GM19099 (cell line): ENCODE results near the gene LRRIQ3.

Experiments
- POLR2A ChIP-seq: IDR thresholded peaks from 3 replicates; pipeline ENCODE4 v1.6.1; 2011; ENCODE audit warnings: low read depth; ENCODE audit not compliant: insufficient read length; ENCODE audit errors: extremely low read depth

The LRRIQ3 gene, protein sequence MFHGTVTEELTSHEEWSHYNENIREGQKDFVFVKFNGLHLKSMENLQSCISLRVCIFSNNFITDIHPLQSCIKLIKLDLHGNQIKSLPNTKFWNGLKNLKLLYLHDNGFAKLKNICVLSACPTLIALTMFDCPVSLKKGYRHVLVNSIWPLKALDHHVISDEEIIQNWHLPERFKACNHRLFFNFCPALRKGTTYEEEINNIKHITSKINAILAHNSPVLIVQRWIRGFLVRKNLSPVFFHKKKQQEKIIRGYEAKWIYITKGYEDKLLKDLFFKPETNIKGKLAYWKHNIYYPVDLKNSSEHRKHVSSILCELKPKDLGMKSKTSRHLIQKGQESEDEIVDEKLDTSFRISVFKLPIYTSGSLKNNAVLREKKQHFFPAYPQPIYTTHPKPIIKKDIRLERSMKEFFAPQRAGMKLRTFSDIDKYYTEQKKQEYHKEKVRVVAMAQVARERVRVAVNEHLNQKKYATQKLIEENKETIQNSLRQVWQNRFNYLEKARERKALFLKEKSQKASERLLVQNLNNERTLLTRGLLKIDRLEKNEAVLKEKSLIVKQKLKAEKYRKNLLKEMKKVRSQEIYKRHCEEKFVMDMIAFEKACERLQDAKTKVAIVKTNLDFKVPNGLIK

DNA sequence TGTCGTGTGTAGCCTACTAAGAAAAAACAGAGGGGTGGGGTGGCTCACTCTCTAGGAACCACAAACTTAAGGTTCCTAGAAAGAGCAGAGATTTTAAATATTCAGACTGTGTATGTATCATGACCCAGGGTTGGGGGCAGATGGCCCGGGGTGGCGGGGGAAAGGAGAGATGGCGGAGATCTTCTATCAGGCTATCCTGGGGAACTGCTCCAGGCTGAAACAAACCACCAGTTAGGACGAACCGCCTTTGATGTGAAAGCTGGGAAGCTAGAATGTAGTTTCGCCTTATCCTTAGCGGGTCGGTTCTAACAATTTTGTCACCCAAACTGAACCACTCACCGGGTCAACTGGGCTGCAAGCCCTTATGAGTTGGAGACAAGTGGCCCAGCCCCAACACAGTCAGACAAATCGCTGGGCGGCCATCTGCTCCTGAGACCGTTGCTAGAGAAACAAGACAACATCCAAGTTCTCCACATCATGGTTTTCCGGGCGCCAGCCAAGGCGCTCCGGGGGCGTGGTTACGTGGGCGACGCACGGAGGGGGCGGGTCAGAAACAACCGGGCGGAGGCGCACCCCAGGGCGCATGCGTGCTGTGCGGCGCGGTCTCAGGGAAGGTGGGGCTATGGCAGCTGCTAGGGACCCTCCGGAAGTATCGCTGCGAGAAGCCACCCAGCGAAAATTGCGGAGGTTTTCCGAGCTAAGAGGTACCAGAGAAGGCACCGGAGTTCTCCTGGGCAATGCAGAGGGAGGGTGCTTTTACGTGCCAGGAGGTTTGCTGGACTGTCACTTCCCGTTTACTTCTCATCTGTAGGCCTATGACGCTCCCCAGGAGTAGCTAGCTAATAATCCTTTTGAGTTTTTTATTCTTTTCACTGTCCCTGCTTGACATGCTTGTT is at the start of gene LRRIQ3, which contains the start of gene FPGT:
Gene LRRIQ3, minus strand, starts transcription at position 520 of the 896 bp plus-strand sequence. CDS start 14,492 bp downstream, outside the sequence.
Gene FPGT, plus strand, starts transcription at position 586 of the 896 bp plus-strand sequence. Its CDS starts 37 bp downstream, at position 623.
- peak; percentile 82 for TF ChIP-seq POLR2A

DNA sequence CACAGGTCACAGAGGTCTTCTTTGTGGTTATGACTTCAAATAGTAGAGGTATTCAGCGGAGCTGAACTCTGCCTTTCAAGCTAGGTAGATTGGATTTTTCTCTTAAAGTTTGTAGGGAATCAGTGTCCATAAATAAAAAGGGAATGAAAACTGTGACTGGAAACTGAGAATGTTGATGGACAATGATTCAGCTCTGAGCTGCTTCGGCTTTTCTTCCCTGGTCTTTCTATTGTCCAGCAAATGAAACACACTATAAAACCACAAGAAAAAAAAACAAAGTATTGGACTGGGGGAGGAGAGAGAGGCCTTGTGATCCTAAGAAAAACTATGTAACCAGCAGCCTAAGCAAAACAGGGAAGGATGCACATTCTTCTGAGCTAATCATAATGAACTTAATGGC is 48.3 kb upstream of the LRRIQ3 start:
- no peak for TF ChIP-seq POLR2A

DNA sequence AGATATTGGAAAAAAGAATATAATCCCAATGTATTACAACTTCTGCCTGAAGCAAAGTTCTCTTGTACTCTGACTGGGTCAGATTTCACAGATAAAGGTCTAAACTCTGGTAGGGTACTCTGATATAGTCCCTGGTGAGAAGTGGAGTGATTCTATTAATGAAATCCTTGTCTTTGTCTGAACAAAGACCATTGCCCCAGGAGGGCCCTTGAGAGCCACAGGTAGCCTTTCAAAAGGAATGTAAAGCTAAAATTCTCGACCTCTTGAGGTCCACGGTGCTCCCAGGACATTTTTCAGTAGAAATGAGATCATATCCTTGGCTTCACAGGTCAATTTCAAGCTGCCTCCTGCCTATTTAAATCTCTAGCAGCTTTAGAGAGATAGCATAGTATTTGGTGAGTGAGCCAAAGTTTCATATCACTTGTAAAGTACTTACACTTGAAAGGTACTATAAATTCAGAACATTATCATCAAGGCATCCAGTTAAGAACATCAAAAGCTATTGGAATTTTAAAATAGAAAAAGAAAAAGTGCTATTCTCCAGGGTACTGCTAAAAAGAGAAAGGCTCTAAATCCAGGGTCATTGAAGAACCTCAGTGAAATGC is 47.3 kb upstream of the LRRIQ3 start:
- TF ChIP-seq POLR2A: no peak

DNA sequence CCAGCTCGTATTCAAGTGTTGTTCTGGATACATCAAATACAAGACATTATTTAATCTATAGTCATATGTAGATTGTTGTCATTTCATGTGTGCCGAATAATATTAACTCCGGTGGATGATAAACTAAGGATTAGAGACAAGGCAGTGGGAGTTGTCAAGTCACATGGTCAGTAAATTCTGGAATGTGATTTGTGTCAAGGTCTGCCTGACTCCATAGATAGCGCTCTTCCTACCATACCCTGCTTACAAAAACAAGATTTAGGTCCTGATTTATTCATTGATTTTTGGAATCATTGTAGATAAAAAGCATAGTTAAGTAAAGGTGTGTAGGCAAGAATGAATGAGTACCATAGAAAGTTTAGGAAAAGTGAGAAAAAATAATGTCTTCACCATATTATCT is 39.8 kb upstream of the LRRIQ3 start:
- TF ChIP-seq POLR2A: no peak

DNA sequence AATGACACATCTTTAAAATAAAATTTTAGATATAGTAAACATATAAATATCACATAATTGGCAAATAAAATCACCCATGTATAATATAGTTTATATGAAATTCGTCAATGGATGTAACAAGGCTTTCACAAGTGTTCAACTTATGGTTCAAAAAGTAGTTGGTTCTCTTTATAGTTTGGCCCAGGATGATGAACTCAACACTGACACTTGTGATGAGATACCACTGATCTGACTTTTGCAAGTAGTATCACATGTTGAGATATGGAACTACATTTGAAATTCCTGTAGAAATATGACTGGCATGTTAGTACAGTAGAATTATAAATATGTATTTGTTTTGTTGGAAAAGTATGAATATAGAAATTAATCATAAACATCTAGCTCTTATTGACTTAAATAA is 39.1 kb upstream of the LRRIQ3 start:
- TF ChIP-seq POLR2A: no peak

DNA sequence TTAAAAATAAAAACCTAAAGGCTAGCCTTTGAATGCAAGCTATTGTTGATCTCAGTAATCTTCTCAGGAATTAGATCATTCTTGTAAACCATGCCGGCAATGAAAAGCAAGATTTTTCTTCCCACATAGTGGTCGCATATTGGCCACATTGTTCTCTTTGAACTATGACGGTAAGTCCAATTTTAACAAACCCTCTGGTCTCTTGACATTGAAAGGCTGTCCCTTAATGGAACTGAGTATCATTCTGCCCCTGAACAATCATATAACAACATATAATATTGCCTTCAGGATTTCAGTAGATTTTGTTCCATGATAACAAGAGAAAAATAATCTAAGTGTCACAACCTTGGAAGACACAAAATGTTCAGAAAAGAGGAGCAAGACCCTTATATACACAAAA is 38.5 kb upstream of the LRRIQ3 start:
- TF ChIP-seq POLR2A: no peak

DNA sequence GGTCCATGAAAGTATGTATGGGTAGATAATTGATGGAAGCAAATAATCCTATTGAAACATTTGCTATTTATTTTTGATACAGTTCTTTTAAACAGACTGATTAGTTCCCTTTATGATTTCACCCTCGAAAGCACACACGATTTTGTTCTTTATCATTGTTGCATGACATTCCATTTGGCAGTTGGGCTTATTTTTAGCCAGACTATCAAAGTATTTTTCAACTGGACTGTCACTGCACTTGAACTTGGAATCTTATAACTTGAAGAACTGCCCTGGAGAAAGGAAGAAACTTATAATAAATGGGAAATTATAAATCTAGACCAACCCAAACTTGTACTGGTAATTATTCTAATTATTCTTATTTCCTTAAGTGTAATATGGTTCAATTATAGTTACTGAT is 37.2 kb upstream of the LRRIQ3 start, which contains the start of gene TNNI3K:
Gene TNNI3K, plus strand, starts transcription at position 235 of the 400 bp plus-strand sequence. Its CDS starts 65 bp downstream, at position 300.
- TF ChIP-seq POLR2A: no peak

DNA sequence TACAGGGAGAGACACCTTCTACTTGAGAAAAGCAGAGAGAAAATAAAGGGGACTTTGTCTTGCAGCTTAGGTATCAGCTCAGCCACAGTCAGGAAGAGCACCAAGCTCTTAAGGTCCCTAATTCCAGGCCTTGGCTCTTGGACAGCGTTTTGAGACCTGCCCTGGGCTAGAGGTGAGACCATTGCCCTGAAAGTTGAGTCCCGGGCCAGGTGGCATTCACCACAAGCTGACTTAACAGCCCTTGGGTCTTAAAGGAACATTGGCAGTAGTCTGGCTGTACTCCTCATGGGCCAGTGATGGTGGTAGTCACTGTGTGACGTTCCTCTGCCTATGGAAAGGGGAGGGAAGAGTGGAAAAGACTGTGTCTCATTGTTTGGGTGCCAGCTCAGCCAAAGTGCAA is 25.5 kb upstream of the LRRIQ3 start:
- no peak for TF ChIP-seq POLR2A

DNA sequence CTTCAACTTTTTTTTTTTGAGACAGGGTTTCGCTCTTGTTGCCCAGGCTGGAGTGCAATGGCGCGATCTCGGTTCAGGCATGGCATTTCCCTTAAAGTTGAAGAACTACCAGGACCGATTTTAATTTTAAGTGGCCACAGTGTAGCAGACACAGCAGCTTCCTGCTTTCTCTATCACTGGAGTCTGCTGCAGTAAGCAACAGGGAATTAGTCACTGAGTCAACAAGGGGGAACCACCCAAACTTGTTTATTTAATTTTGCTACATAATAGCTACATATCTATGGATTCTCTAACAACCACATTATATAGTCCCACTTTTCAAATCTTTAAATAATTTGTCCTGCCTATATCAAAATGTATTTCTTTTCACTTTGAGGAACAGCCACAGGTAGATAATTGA is 24.7 kb upstream of the LRRIQ3 start:
- no peak for TF ChIP-seq POLR2A

DNA sequence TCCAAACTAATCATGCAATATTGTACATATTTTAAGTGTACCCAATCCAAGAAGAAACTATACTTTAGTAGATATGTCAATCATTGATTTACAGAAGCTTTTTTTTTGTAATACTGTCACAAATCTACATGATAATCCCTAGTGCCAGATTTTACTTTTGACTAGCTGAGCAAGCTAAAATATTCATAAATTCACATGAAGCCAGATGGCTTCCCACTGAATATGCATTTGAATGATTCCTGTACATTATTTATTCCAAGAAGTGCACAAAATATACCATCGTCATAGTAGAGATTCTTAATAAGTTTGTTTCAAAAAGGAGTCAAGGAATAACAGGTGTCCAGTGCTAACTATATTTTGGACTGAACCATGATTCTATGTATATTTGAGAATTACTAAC is 17.3 kb upstream of the LRRIQ3 start:
- no peak for TF ChIP-seq POLR2A

DNA sequence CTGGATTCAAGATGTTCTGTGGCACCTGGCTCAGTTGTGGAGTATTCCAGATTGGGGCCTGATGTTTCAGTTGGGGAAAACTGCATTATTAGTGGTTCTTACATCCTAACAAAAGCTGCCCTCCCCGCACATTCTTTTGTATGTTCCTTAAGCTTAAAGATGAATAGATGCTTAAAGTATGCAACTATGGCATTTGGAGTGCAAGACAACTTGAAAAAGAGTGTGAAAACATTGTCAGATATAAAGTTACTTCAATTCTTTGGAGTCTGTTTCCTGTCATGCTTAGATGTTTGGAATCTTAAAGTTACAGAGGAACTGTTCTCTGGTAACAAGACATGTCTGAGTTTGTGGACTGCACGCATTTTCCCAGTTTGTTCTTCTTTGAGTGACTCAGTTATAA is 7.3 kb upstream of the LRRIQ3 start:
- no peak for TF ChIP-seq POLR2A

DNA sequence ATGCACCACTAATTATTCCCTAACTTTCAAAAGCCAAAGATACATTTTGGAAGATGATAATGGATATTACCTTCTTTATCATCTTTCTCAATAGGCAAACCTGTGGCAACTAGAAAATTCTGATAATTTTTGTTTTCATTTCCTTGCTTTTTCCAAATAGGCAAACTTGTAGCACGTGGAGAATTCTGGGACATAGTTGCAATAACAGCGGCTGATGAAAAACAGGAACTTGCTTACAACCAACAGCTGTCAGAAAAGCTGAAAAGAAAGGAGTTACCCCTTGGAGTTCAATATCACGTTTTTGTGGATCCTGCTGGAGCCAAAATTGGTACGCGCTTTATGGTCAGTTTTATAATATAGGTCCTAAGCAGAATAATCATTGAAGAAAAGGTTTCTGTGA is 1.5 kb upstream of the LRRIQ3 start:
- no peak for TF ChIP-seq POLR2A

DNA sequence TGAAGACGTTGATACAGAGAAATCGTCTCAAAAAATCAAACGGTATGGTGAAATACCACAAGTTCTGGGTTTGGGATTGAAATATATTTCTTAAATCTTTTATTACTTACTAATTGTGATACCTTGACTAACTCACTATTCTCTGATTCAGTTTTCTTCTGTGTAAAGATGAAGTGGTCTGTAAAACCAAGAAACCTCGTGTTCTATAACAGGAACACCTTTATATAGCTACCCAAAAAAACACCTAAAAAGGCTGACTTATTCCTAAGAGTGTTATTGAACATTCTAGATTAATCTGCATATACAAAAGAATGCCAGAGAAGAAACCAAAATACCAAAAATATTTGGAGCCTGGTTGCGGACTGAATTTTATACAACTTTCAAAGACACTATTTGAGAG is 721 bp downstream of the LRRIQ3 start:
- no peak for TF ChIP-seq POLR2A

DNA sequence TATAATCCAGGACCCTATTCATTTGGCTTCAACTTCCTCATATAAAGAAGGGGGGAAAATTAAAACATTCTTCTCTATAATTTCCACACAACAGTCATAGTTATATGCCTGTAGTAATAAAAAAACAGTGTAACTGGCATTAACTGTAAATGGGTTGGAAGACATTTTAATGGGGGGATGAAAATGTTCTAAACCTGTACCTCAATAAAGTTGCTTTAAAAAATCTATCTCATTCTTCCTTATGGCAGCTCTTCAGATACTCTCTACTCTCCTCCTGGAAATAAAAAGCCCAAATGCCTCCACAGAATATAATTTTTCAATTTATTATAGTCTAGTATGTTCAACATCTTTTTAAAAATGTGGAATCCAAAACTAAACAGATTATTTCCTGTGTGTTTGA is 2.6 kb downstream of the LRRIQ3 start:
- no peak for TF ChIP-seq POLR2A

DNA sequence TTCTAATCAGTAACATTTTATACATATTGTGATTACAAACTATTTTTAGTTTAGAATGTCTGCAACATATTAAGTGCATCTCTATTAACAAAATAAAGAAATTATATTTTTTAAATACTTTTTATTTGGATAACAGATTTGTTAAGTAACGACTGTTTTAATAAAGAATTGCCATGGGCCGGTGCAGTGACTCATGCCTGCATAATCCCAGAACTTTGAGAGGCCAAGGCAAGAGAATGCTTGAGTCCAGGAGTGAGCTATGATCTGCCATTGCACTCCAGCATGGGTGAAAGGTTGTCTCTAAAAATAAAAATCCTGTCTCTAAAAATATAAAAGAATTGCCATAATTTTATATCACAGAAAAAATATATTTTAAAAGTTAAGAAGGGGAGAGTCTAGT is 4.1 kb downstream of the LRRIQ3 start:
- no peak for TF ChIP-seq POLR2A
